Activated CD4-positive, alpha-beta memory T cell treated with anti-CD3 and anti-CD28 coated beads, Interleukin-2, amount 10 ng/mL, durations not matched to agents 7 days and 5 days (primary cell): ENCODE results near the gene ITPK1. TPM values are rescaled to one million over a fixed set of nuclear protein-coding genes. Genes with fewer than 3 reads are reported as not detected.

Experiments used
- CTCF ChIA-PET: fragments of 350-600 bp; sonication (Branson Sonifier 250); formaldehyde crosslinking; loops from one replicate; lab custom pipeline; 2021; ENCODE audit warnings: antibody characterized with exemption, inconsistent platforms; lab: Charles Lee
- POLR2A ChIA-PET: fragments of 350-600 bp; sonication (Branson Sonifier 250); formaldehyde crosslinking; loops from one replicate; lab custom pipeline; 2021; ENCODE audit warnings: antibody characterized with exemption; lab: Charles Lee
- DNase-seq: peaks from one replicate; pipeline ENCODE4 v3.0.0-alpha.2; 2020
- H3K27ac Mint-ChIP-seq: one replicate; pipeline ENCODE4 v1.8.0; 2021; ENCODE audit warnings: mild to moderate bottlenecking, mixed read lengths
- H3K27me3 Mint-ChIP-seq: one replicate; pipeline ENCODE4 v1.8.0; 2021; ENCODE audit warnings: mixed read lengths
- H3K36me3 Mint-ChIP-seq: one replicate; pipeline ENCODE4 v1.8.0; 2021; ENCODE audit warnings: low read depth, mixed read lengths
- H3K4me1 Mint-ChIP-seq: one replicate; pipeline ENCODE4 v1.8.0; 2021; ENCODE audit warnings: mixed read lengths
- H3K4me3 Mint-ChIP-seq: one replicate; pipeline ENCODE4 v1.8.0; 2021; ENCODE audit warnings: mild to moderate bottlenecking, mixed read lengths
- H3K9me3 Mint-ChIP-seq: one replicate; pipeline ENCODE4 v1.8.0; 2021; ENCODE audit warnings: mixed read lengths
- total RNA-seq, 2 experiments: library from RNA; stranded (reverse); gene quantifications; one replicate each; pipeline ENCODE4 v1.2.3, GENCODE V29; 2021

The ITPK1 gene
- total RNA-seq, 2 experiments from 2014 or later: 59.3 to 62.3 TPM

GRCh38 chr14:92994131-92994676 is 121.5 kb downstream of the ITPK1 start:
- no peaks in the 10 kb centered on the region for H3K9me3 Mint-ChIP-seq
- H3K27me3 Mint-ChIP-seq: no peaks in the 10 kb centered on the region
- no peak for DNase-seq
- H3K4me1 Mint-ChIP-seq: no peaks in the 10 kb centered on the region
- CTCF ChIA-PET: no interaction called here
- POLR2A ChIA-PET: no interaction called here
- no peak overlapping the region for H3K27ac Mint-ChIP-seq
- H3K4me3 Mint-ChIP-seq: no peak overlapping the region
- peaks cover 5% of the 10 kb centered on the region for H3K36me3 Mint-ChIP-seq

GRCh38 chr14:92993302-92993701 is 122.4 kb downstream of the ITPK1 start:
- Mint-ChIP-seq H3K27me3 (no peaks in the 10 kb centered on the region), H3K4me1 (no peaks in the 10 kb centered on the region), H3K4me3 (no peak overlapping the region), H3K9me3 (no peaks in the 10 kb centered on the region), H3K36me3 (peaks cover 5% of the 10 kb centered on the region), H3K27ac (no peak overlapping the region)
- no peak for DNase-seq
- ChIA-PET POLR2A (no interaction called here), CTCF (no interaction called here)

- ChIA-PET POLR2A (no interaction called here), CTCF (no interaction called here)
- H3K4me1 Mint-ChIP-seq: no peaks in the 10 kb centered on the region
- no peaks in the 10 kb centered on the region for H3K27me3 Mint-ChIP-seq
- H3K9me3 Mint-ChIP-seq: no peaks in the 10 kb centered on the region
- H3K27ac Mint-ChIP-seq: no peak overlapping the region
- H3K4me3 Mint-ChIP-seq: no peak overlapping the region
- H3K36me3 Mint-ChIP-seq: peaks cover 5% of the 10 kb centered on the region
- DNase-seq: no peak
Measured at GRCh38 chr14:92991536-92991935, 124.2 kb downstream of the ITPK1 start.

DNA sequence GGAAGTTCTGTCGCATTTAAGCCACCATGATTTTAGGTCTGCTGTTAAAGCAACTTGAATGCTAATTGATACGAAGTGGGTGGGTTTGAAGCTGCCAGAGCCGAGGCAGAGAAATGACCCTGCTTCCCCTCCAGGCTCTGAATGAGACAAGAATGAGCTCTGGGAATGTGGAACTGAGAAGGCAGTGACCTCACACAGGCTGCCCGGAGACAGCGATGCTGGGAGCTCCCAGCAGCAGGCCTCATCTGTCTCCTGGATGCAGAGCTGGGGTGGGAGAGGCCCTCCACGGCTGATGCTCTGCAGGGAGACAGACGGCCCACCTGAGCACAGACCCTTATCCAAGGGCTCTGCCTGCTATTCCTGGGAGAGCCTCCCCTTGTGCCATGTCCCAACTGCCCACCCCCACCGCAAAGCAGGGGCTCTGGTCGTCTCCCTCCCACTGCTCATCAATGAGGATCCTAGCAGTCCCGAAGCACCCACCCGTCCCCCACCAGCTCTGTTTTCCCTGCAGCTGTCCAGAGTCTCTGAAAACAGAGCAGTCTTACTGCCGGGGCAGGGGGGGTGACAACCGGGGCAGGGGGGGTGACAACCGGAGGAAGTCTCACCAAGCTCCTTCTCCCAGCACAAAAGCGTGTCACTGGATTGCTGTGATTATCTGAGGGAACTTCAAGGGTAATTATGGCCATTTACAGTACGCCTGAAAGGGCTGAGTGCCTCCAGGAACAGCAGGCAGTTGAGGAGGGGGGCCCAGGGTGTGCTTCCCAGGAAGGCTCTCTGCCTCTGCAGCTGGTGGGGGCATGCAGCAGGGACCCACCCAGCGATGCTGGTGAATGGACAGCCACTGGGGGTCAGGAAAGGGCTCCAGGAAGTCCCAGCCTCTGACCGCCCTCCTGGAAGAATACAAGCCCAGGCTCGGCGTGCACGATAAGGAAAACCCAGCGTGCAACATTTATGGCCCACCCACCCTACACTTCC is 125.0 kb downstream of the ITPK1 start:
- no peak overlapping the region for H3K4me3 Mint-ChIP-seq
- no peak overlapping the region for H3K27ac Mint-ChIP-seq
- H3K27me3 Mint-ChIP-seq: no peaks in the 10 kb centered on the region
- no peaks in the 10 kb centered on the region for H3K4me1 Mint-ChIP-seq
- CTCF ChIA-PET: interaction anchor here (0.5 kb wide), 1 partner anchor 121 kb away, joined by 3 read pairs; no protein-coding TSS in a partner anchor
- POLR2A ChIA-PET: no interaction called here
- no peaks in the 10 kb centered on the region for H3K9me3 Mint-ChIP-seq
- DNase-seq: no peak
- peaks cover 5% of the 10 kb centered on the region for H3K36me3 Mint-ChIP-seq

DNA sequence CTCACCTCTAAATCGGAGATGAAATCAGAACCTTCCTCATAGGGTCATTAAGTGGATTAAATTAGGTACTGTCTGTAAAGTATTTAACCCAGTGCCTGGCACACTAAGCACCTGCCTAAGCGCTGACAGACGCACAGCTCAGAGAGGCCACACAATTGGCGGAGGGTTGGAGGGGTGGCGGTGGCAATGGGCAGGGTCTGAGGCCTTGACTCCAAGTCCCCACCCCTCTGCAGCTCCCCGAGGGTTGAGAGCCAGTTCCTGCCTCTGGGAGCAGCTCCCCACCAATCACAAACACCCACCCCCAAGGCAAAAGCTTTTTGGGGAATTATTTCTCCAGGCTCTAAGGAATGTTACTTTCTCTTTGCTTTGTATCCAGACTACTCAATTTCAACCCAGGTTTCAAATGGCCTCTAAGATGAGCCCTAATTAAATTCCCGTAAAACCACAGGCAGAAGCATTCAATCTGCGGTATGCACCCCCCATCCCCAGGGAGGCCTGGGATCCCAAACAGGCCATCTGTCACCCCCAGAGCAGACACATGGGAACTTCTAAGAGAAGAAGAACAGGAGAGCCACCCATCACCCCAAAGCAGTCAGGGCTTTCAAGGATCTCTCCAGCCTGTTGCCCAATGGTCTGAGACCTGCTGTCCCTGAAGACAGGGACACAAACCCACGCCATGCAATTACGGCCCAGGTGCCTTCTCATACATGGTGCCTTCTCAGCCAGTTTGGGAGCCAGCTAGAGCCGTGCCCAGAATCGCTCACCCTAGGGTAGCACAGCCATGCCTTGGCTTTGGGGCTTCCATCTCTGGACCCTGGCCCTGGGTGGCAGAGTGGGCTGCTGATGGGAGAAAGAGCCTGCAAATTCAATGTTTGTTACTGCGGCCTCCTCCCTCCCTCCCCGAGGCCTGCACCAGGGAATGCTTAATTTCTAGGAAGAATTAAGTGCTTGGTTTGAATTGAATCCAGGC is 126.7 kb downstream of the ITPK1 start:
- CTCF ChIA-PET: no interaction called here
- Mint-ChIP-seq H3K36me3 (peaks cover 9% of the 10 kb centered on the region), H3K27me3 (no peaks in the 10 kb centered on the region), H3K27ac (no peak overlapping the region), H3K9me3 (no peaks in the 10 kb centered on the region), H3K4me3 (no peak overlapping the region), H3K4me1 (no peaks in the 10 kb centered on the region)
- DNase-seq: no peak
- POLR2A ChIA-PET: no interaction called here

DNA sequence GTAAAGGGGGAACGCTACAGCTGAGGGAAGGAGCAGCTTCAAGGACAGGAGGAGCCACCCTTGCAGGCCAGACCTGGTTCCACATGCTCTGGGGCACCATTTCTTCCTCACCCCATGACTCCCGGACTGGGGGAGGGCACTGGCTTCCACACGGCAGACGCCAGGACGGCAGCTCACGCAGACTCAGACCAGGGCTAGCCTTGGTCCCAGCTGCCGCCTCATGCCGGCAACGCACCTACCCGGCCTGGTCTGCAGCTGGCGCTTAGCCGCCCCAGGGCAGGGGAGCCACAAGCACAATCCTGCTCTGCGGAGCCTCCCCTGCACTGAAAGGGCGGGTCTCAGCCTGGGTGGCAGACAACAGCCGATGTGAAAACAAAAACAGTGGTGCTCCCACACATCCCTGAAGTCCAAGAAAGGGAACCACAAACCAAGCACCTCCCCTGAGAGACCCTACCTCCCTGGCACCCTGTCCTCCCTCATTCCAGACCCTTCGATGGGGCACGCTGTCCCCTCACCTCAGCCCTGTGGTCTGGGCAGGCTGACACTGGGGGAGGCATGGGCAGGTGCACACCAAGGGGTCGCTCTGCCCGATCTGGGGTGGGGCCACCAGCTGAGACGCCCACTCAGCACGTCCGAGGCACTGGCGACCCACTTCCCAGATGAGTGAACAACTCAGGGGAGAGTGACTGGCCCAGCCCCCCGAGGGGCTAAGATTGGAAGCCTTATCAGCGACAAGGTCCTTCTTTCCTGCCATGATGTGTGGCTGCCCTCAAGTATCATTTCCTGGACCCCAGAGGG is 127.8 kb downstream of the ITPK1 start:
- Mint-ChIP-seq H3K27me3 (no peaks in the 10 kb centered on the region), H3K9me3 (no peaks in the 10 kb centered on the region), H3K27ac (no peak overlapping the region), H3K36me3 (peaks cover 5% of the 10 kb centered on the region), H3K4me3 (no peak overlapping the region), H3K4me1 (no peaks in the 10 kb centered on the region)
- DNase-seq: no peak
- POLR2A ChIA-PET: no interaction called here
- CTCF ChIA-PET: interaction anchor here (1.2 kb wide), 1 partner anchor 36 kb away, joined by 3 read pairs; no protein-coding TSS in a partner anchor

DNA sequence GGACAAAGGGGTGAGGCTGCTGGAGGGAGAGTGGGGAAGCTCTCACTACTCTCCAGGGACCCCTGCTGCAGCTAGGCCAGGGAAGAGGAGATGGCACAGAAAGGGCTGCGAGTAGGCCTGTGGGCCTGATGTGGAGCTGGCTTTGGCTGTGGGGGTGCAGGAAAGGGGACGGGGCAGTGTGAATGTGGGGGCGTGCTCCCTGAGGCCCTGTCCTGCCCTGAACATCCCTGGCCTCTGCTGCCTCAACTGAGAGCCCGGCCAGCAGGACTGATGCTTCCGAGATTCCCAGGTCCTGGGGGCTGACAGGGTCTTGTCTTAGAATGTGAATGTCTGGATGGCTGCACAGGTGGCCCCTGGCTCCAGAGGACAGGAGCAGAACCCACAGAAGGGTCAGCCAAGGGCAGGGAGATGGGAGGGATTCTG is 128.6 kb downstream of the ITPK1 start:
- CTCF ChIA-PET: interaction anchor here (1.2 kb wide), 1 partner anchor 35 kb away, joined by 3 read pairs; no protein-coding TSS in a partner anchor

DNA sequence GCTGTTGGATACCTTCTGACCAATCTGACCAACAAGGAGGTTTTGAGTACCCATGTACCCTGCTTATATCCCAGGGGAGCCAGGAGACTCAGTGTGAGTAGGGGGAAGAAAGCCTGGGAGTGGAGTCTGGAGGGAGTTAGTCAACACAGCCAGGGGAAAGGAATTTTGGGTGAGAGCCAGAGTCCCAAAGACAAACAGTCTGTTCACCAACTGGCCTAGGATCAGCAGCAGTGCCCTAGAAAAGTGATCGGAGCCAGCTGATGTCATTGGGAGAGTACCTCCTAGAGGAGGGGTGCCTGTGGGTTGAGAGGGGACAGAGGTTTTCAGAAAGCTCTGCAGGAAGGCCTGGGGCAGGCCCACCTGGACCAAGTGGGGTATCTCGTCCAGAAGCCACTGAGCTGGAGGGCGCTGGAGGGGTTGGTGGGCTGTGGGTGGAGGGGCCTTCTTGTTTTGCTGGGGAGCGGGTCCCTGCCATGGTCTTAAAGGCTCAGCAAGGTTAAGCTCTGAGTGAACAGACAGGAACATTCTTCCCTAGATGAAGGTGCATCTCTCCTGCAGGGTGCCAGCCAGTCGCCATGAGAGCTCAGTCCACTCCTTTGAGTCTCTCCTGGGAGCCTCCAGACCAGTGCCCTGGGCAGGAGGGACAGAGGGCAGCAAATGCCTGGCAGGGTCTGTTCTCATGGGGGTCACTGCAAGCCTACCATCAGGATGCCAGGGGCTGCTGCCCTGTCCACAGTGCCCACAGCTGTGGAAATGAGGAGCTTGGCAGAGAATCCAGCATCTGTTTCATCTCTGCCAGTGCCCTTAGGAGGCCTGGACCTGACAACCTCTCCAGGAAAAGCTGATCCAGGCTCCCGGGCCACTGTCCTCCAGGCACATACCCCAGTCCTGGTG is 129.2 kb downstream of the ITPK1 start:
- ChIA-PET CTCF (interaction anchor here (1.2 kb wide), 1 partner anchor 34 kb away, joined by 3 read pairs; no protein-coding TSS in a partner anchor), POLR2A (no interaction called here)

More for the DNA sequence above, 128.6 kb downstream of the ITPK1 start:
- POLR2A ChIA-PET: no interaction called here
- H3K4me3 Mint-ChIP-seq: no peak overlapping the region
- H3K4me1 Mint-ChIP-seq: no peaks in the 10 kb centered on the region
- DNase-seq: no peak
- no peaks in the 10 kb centered on the region for H3K27me3 Mint-ChIP-seq
- peaks cover 11% of the 10 kb centered on the region for H3K36me3 Mint-ChIP-seq
- H3K27ac Mint-ChIP-seq: no peak overlapping the region
- H3K9me3 Mint-ChIP-seq: no peaks in the 10 kb centered on the region

DNA sequence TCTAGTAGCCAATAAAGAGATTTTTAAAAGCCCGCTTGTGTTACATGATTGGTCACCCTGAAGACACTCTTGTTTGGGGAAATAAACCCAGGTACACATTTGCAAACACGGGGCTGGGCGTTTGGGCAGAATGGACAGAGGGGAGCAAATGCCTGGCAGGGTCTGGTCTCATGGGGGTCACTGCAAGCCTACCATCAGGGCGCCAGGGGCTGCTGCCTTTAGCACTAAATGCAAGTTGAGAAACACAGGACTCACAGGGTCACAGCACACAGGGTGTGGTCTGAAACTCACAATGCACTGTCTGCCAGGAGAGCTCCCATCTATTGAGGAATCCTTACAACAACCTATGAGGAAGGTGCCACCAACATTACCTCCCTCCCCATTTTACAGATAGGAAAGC is 130.2 kb downstream of the ITPK1 start:
- Mint-ChIP-seq H3K9me3 (peaks cover 11% of the 10 kb centered on the region), H3K4me1 (no peaks in the 10 kb centered on the region), H3K36me3 (peaks cover 24% of the 10 kb centered on the region), H3K4me3 (no peak overlapping the region), H3K27me3 (no peaks in the 10 kb centered on the region), H3K27ac (no peak overlapping the region)
- ChIA-PET CTCF (no interaction called here), POLR2A (no interaction called here)
- no peak for DNase-seq

More for the DNA sequence above, 129.2 kb downstream of the ITPK1 start:
- peaks cover 4% of the 10 kb centered on the region for H3K9me3 Mint-ChIP-seq
- no peak for DNase-seq
- H3K27me3 Mint-ChIP-seq: no peaks in the 10 kb centered on the region
- no peak overlapping the region for H3K4me3 Mint-ChIP-seq
- no peak overlapping the region for H3K27ac Mint-ChIP-seq
- H3K36me3 Mint-ChIP-seq: peaks cover 14% of the 10 kb centered on the region
- no peaks in the 10 kb centered on the region for H3K4me1 Mint-ChIP-seq

GRCh38 chr14:92984896-92985295 is 130.8 kb downstream of the ITPK1 start:
- ChIA-PET POLR2A (no interaction called here), CTCF (no interaction called here)
- H3K27ac Mint-ChIP-seq: no peak overlapping the region
- no peak for DNase-seq
- no peaks in the 10 kb centered on the region for H3K27me3 Mint-ChIP-seq
- H3K9me3 Mint-ChIP-seq: peaks cover 14% of the 10 kb centered on the region
- peaks cover 30% of the 10 kb centered on the region for H3K36me3 Mint-ChIP-seq
- no peak overlapping the region for H3K4me3 Mint-ChIP-seq
- H3K4me1 Mint-ChIP-seq: no peaks in the 10 kb centered on the region

DNA sequence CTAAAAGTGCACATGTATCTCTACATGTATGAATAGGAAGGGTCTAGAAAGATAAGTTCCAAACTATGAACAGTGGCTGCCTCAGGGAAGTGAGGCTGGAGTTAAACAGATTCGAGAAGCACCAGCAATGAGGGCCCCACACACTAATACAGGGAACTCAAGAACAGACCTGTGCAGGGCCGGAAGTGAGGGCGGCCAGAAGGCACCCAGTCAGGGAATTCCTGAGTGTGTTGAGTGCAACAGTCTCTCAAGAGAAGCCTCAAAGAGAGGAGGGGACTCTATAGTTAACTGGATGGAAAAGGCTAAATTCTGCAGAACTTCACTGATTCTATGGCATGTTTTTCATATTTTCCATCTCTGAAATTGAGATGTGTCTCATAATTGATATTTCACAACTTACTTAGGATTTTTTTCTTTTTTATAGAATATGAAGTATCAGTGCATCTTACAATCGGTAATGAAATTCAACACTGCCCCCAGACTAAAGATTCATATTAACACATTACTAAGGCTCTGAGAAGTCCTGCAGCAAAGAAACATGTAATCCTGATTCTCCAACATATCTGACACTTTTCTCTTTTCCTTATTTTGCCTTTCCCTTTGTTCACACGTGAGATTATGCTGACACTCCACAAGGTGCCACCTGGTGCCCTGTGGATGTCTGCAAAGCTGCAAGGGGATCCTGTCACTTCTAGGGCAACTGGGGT is 131.5 kb downstream of the ITPK1 start:
- CTCF ChIA-PET: no interaction called here
- H3K9me3 Mint-ChIP-seq: peaks cover 18% of the 10 kb centered on the region
- DNase-seq: no peak
- H3K27me3 Mint-ChIP-seq: no peaks in the 10 kb centered on the region
- H3K4me3 Mint-ChIP-seq: no peak overlapping the region
- H3K4me1 Mint-ChIP-seq: no peaks in the 10 kb centered on the region
- POLR2A ChIA-PET: no interaction called here
- no peak overlapping the region for H3K27ac Mint-ChIP-seq
- H3K36me3 Mint-ChIP-seq: peaks cover 37% of the 10 kb centered on the region
